Germinal center (tissue), 1 donor: ENCODE results near the gene OTOA.
"Not testable (repeated sequence)": the region's sequence is repeated elsewhere in the genome, so short reads cannot be mapped to it uniquely, and the experiment has no call there.

ENCODE experiments used
- DNase-seq: peaks from one replicate; pipeline ENCODE4 v3.0.0; 2012; ENCODE audit warnings: mixed read lengths, low spot score

The OTOA gene

DNA sequence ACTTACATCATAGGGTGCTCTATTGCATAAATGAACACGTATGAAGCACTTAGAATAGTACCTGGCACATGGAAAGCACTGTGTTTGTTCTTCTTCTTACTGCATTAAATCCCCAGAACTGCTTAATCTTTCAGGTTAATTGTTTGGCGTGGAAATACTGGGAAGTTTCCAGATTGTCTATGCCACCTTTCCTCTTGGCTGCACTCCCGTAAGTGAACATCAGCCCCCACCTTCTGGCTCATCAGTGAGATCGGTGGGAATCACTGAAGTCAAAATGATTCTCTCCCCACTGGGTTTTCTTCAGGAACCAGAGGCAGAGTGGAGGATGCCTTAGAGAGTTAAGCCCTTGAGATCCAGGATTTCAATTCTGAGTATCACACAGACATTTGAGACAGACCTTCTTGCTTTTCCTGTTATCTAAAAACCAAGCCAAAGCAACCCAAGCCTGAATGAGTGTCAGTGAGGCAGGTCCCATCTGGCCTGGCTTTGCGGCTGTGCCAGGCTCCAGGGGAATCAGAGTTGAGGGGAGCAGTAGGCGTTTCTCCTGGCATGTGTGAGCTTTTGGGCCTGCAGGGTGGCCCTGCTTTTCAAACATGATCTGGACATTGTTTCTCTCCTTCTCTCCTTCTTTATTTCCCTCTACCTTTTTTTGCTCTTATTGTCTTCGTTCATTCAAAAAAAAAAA is 59.1 kb downstream of the OTOA start:
- DNase-seq: no peak

DNA sequence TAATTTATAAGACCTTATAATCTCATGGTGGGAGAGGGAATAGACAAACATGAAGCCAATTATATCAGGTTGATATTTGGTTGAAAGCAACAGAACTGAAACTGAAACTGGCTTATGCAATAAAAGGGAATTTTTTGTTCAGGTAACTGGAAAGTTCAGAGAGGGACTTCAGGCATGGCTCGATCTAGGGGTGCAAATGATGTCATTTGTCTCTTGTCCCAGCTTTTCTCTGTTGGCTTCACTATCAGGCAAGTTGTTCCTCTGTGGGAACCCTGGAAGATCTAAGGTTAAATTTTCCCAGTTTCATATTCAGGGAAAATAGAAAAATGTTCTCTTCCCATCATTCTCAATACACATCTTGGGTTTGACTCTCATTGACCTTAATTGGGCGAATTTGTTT is 59.8 kb downstream of the OTOA start:
- no peak for DNase-seq

DNA sequence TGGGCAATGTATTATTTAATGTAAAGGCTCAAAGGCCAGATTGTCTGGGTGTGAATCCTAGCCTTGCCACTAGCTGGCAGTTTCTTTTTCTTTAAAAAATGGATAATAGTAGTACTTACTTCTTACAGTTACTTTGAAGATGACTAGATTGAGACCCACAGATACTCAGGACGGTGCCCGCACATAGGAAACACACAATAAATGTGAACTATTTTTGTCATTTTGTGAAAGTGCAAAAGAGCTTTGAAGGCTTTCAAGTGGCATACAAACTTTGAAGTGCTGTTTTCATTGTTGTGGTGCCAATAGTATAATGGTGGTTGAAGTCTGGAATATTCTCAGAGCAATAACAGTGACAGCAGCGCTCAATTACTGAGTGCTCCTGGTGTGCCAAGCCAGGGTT is 63.6 kb downstream of the OTOA start:
- no peak for DNase-seq

DNA sequence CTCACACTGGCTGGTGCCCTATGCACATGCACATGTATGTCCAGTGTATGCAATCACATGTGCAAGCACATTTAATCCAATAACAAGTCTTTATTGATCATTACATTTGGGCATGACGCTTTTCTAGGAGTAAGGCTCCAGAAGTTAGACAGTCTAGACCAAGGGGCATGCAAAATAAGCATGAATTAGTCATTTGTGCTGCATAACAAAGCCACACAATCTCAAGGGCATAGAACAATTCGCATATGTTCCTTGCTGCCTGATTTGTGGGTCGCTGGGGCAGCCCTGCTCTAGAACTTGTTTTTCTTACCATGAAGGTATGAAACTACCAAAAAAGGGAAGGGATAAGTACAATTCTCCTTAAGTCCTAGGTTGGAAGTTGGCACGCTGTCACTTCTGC is 67.5 kb downstream of the OTOA start:
- DNase-seq: not testable (repeated sequence)

DNA sequence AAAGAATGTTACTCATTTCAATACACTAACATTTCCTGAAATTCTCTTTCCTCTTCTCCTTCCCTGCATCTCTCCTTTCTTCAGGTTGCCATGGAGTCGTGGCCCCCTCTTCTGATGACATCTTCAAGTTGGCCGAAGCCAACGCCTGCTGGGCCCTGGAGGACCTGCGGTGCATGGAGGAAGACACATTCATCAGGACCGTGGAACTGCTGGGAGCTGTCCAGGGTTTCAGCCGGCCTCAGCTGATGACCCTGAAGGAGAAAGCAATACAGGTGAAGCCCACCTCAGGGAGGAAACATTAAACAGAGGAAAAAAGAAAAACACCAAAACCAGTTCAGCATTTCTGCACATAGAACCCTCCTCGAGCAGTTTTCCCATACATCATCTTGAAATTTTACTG is 76.9 kb downstream of the OTOA start:
- not testable (repeated sequence) for DNase-seq

DNA sequence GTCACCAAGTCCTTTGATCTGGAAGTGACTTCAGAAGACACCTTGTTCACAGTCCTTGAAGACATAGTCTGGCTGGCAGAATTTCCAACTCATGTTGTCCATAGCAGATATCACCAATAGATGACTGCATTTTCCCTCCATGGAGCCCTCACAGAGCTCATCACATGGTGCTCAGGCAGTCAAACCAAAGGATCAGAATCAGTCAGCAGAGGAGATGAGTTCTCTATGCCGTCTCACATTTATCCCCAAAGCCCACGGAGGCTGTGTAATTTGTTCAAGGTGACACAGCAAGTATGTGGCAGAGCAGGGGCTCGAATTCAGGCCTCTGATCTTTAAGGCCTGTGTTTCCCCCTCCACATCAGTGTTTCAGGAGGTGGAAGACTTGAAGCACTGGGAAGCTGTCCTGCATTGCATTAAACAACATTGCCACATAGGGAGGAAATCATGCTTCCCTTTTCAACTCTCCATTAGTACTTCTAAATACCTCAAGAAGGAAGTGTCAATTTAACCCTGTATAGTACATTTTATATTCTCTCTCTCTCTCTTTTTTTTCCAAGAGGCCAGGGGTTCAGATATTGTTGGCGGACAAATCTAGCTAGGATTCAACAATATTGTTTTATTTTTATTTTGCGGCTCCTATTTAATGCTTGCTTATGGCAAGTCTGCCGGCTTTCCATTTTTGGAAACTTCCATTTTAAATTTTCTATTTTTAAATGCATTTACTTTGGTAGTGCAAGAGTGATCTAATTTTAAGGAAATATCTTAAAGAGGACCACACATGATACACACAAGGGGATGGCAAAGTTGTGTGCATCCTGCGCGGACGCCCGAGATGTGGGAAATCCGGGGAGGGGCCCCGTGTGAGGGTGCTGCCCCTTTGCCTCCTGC is 92.7 kb downstream of the OTOA start:
- not testable (repeated sequence) for DNase-seq

DNA sequence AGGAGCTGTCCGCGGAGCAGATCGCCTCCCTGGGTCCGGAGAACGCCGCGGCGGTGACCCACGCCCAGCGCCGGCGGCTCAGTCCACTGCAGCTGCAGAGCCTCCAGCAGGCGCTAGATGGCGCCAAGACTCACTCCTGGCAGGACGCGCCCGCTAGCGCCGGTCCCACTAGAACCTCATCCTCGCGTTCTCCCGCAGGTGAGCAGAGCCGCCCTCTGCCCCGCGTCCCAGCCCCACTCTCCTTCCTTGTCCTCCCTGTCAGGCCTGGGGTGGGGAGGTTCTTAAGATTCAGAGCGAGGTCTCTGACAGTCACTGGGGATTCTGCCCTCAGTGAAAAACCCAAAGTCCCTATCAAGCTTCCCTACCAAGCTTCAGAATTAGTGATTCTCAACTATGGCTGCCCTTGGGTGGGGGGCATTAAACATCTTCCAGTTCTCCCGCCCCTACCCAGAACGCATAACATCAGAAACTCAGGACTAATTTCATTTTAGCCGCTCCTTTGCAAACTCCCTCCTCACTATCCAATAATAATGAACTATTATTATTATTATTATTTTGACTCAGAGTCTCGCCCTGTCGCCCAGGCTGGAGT is 93.4 kb downstream of the OTOA start:
- not testable (repeated sequence) for DNase-seq

DNA sequence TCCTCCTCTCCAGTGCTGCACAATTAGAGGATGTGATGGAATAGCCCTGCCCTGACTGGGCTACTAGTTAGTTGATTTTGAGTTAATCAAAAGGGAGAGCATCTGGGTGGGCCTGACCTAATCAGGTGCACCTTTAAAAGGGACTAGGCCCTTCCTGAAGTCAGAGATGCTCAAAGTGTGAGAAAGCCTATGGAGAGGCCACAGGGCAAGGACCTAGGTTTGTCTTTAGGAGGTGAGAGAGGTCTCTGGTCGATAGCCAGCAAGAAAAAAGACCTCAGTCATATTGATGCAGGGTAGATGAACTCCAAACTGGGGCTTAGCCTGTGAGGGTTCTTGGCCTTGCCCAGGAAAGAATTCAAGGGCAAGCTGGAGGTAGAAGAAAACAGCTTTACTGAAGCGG is 104.5 kb downstream of the OTOA start:
- not testable (repeated sequence) for DNase-seq

DNA sequence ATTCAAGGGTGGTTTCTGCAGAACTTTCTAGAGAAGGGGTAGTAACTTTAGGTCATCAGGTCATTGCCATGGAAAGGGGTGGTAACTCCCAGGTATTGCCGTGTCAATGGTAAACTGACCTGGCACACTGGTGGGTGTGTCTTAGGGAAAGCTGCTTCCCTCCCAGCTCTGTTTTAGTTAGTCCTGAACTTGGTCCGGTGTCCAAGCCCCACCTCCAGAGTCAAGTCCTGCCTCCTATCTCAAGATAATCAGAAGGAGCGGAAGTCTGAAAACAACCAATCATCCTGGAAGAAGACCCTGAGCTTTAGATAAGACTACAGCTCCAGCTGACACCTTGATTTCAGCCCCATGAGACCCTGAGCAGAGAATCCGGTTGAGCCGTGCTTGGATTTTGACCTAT is 105.0 kb downstream of the OTOA start:
- not testable (repeated sequence) for DNase-seq

DNA sequence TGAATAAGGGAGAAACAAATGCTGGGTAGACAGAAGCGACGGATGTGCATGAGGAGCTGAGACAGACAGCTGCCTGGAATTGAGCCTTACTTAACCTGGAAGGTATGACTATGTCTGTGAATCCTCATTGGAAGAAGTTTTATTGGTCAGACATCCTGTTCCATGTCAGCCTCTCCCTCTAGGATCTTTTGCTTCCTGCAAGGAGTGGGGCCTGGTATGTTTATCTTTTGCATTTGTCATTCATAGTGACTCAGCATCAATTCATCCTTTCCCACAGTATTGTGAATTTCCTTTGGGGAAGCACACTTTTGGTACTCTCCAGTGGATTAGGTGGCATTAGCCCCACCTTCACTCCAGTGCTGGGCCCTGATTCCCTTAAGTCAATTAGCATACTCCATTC is 105.5 kb downstream of the OTOA start:
- DNase-seq: not testable (repeated sequence)

DNA sequence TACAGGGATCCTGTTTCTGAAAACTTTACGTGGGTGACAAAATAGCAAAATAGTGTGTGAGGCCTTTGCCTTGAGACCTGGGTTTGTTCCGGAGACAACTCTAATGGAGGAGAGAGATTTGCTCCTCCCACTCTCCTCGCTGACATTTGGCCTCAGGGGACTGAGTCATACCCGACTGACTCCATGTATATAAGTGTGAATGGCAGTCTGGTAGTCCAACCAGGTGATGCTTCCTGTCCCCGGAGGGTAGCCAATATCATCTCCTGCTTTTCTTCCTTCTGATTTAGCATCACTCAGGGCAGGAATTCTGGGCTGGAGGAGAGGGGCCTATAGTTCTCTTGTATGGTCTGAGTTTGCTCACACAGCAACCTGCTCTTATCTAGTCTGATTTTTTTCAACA is 106.8 kb downstream of the OTOA start:
- not testable (repeated sequence) for DNase-seq

DNA sequence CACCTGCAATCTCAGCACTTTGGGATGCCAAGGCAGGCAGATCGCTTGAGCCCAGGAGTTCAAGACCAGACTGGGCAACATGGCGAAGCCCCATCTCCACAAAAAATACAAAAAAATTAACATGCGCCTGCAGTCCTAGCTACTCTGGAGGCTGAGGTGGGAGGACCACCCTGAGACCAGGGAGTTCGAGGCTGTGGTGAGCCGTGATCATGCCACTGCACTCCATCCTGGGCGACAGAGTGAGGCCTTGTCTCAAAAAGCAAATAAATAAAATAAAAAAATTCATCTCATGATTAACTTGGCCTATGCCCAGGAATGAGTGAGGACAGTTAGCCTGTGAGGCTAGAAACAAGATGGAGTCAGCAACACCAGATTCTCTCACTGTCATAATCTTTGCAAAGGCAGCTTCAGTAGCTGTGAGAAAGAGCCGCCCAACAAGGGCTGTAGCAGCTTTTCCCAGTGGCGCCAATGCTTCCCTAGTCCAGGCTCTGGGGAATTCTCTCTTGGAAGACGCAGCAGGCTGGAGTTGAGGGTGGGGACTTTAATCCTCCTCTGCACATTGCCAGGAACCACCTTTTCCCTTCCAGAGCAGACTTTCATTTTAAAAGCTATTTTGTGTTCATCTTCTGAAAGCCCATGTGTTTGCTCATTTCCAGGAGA is 108.9 kb downstream of the OTOA start:
- DNase-seq: not testable (repeated sequence)

DNA sequence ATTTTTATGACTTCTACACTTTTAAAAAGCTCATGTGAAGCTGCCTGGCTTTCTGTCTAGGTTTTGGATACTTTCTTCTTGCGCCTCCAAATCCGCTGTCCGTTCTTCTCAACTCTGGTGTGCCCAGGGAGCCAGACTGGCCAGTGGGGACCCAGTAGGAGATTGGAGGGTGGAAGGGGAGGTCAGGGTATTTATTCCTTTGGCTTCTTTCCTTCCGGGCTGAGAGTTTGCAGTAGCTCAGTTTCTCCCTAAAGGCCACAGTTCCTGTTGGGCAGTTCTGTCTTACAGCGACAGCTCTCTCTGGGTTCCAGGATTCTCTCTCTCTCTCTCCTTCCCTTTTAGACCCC is 109.4 kb downstream of the OTOA start:
- not testable (repeated sequence) for DNase-seq

DNA sequence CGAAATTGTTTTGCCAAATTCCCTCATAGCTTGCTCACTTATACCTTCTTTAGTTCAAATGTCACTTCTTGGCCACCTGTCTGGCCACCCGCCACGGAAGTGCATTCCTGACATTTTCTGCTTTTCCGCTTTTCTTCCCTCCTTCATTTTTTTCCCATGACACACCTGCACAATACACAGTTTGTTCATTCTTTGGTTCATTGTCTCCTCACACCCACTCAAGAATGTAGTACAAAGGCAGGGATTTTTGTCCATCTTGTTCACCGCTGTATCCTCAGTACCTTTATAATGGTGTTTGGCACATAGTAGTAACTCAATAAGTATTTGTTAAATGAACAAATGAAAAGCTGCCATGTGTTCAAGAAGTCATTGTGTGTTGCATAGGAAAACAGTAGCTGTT is 116.8 kb downstream of the OTOA start:
- not testable (repeated sequence) for DNase-seq

DNA sequence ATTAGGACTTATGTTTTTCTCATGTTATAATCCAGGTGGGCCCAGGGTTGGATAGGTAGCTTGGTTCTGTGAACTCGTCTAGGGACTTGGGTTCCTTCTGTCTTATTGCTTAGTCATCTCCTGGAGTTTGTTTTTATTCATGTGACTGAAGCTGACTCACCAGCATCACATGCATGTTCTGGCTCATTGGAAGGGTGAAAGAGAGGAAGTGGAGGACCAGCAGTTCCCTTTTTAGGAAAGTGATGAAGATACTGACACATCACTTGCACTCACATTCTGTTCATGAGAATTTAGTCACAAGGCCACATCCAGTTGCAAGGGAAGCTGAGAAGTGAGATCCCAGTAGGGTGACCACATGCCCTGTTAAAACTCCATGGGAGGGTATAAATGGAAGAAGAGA is 126.7 kb downstream of the OTOA start:
- DNase-seq: not testable (repeated sequence)

DNA sequence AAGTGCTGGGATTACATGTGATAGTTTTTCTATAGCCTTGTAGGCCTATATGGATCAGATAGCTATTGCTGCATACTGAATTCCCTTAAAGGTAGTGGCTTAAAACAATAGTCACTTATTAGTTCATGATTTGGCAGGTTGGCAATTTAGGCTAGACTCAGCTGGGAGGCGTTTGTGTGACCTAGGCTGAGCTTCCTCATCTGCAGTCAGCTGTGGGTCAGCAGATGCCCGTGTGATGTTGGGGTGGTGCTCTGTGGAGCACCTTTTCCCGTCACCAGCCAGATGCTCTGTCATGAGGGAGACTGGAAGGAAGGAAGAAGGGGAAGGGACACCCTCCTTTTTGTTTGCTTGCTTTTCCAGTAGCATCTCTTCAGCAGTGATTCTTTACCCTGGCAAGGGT is 129.5 kb downstream of the OTOA start:
- not testable (repeated sequence) for DNase-seq

DNA sequence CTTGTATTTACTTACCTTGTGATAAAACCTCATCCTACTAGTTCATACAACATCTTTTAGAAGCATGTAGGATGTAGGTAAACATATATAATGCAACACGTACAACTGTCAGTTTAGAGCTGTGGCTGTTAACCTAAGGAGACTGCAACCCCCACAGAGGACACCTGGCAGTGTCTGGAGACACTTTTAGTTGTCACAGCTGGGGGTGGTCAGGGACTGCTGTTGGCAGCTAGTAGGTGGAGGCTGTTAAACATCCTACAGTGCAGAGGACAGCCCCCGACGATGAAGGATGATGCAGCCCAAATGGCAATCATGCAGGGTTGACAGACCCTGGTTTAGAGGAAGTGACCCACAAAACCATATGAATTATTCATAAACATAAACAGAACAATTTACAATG is 134.8 kb downstream of the OTOA start:
- not testable (repeated sequence) for DNase-seq

DNA sequence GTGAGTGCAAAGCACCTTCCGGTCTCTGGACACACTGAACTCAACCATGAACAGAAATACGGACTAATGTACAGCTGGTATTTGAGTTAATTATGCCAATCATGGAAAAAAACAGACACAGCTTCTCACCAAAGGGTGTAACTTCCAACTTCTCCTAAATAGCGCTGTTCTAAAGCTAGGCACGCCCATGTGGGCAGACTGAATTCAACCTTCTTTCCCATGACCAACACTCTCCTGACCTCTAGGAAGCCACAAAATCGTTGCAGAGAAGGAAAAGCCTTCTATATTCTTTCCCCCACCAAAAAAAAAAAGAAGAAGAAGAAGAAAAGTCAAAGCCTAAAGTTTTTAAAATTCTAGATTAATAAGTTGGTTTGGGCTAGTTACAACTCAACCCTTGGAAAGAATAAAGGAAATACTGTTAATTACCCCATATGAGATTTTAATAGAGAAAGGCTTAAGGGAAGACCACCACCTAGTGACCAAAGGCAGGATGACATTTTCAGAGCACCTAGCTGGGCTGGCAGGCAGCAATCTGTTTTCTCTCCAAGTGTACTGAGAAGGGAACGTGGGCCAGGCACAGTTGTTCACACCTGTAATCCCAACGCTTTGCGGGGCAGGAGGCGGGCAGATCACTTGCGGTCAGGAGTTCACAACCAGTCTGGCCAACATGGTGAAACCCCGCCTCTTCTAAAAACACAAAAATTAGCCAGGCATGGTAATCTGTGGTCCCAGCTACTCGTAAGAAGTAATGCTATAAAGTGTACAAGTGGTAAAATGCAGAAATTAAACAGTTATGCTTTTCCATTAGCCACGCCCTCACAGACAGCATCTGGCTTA is 138.0 kb downstream of the OTOA start:
- not testable (repeated sequence) for DNase-seq

DNA sequence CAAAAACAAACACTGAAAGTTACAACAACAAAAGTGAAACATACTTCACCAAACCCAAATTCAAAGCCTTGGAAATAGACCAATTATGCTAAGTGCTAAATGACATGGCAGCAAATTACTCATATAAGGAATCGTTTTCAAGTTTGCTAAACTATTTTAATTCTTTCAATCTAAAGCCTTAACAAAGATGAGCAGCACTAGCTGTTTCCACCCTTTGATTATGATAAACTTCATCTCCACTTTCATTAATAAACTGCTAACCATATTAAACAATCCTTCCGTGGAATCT is 138.6 kb downstream of the OTOA start:
- DNase-seq: not testable (repeated sequence)
